Measurements from ENCODE around the gene HLA-DPB1.

Gene HLA-DPB1

DNA sequence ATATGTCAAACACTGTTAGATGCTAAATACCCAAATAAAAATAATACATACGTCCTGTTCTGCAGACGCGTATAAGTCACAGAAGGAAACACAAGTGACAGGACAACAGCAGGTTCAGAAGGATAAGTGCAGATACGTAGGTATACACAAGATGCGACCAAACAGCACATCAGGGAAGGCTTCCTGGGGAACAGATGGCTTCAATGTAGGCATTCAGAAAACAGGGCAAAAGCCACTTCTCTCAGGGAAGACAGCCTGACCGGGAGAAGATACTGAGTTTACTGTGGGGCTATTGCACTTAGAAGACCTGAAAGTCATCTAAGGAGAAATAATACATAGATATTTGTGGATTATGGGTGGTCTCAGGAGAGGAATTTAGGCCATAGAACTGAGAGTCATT is 4.2 kb upstream of the HLA-DPB1 start:
- in situ Hi-C loops (cut with HindIII; ENCODE audit: low sequenced_read_pairs) = no loop called here

DNA sequence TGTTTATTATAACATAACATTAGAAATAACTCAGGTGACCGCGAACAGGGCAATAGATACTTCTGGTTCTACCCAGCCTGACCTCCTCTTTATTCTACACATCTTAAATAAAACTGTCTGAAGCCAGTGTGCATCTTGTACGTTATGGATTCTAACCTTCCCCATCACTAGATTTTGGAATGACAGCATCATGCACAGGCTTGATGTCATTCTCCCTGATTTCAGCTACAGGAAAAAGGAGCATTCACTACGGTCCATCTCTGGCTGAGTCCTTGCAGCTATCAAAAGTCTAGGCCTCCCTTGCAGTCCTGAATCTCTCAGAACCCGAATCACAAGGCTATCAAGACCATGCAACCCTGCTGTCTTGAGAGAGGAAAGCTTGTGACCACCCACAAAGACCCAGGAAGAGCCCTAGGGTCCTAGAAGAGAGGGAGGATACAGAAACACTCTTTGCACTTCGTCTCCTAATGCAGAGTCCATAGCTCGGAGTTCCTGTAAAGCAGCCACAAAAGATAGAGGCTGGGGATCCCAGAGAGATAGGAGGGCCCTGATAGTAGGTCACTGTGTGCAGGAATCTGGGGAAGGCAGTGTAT is 3.2 kb upstream of the HLA-DPB1 start:
- H3K4me3 ChIP-seq (ENCODE audit: low read depth, low read length) = no peak overlapping the region
- DNase-seq (ENCODE audit: low read depth, low spot score) = no peak
- in situ Hi-C loops (cut with HindIII; ENCODE audit: low sequenced_read_pairs) = no loop called here
- TF ChIP-seq, protein P1, sequence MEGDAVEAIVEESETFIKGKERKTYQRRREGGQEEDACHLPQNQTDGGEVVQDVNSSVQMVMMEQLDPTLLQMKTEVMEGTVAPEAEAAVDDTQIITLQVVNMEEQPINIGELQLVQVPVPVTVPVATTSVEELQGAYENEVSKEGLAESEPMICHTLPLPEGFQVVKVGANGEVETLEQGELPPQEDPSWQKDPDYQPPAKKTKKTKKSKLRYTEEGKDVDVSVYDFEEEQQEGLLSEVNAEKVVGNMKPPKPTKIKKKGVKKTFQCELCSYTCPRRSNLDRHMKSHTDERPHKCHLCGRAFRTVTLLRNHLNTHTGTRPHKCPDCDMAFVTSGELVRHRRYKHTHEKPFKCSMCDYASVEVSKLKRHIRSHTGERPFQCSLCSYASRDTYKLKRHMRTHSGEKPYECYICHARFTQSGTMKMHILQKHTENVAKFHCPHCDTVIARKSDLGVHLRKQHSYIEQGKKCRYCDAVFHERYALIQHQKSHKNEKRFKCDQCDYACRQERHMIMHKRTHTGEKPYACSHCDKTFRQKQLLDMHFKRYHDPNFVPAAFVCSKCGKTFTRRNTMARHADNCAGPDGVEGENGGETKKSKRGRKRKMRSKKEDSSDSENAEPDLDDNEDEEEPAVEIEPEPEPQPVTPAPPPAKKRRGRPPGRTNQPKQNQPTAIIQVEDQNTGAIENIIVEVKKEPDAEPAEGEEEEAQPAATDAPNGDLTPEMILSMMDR (IDR thresholded peaks at IDR 0.05; ENCODE audit: low read depth, low read length) = no peak

More for the DNA sequence above, 4.2 kb upstream of the HLA-DPB1 start:
- DNase-seq (ENCODE audit: low read depth, low spot score) = no peak
- H3K4me3 ChIP-seq (ENCODE audit: low read depth, low read length) = no peak overlapping the region
- TF ChIP-seq, protein P1 (IDR thresholded peaks at IDR 0.05; ENCODE audit: low read depth, low read length) = no peak

DNA sequence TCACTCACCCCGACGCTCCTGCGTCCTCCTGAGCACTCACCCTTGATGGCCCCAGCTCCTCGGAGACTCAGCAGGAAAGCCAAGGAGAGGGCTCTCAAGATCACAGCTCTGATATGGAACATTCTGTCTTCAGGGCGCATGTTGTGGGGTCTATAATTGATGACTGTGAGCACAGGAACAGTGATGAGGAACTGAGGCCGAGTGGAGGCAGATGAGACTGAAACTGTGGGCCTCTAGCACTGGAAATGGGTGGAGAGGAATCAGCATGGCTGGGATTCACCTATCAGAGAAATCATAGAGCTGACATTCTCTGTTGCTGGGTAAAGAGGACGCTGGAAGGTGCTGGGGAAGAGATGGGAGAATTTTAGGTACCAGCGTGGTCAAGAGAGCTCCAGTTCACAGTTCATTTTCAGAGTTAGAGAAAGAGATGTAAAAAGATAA is 2.3 kb upstream of the HLA-DPB1 start, which contains the start of gene HLA-DPA1:
Gene HLA-DPA1, minus strand, starts transcription at position 219 of the 441 bp plus-strand sequence.
- in situ Hi-C loops (cut with HindIII; ENCODE audit: low sequenced_read_pairs) = no loop called here
- TF ChIP-seq, protein P1 (IDR thresholded peaks at IDR 0.05; ENCODE audit: low read depth, low read length) = no peak
- H3K4me3 ChIP-seq (ENCODE audit: low read depth, low read length) = no peak within 1 kb of the TSS
- no peak for DNase-seq (ENCODE audit: low read depth, low spot score)

DNA sequence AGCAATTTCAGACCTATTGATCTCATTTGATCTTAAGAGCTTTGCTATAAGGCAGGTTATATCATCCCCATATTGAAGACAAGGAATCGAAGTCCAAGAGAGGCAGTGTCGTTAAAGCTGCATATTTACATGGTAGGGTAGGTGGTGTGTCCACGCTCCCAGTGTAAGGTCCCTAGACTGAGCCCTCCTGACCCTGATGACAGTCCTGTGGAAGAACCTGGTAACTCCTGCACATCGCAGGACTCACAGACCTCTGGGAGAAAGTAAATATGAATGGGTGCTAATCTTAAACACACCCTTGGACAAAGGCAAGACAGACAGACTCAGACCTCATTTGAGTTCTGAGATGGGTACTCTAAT is 602 bp upstream of the HLA-DPB1 start:
- no peak overlapping the region for H3K4me3 ChIP-seq (ENCODE audit: low read depth, low read length)
- DNase-seq (ENCODE audit: low read depth, low spot score) = no peak
- TF ChIP-seq, protein P1 (IDR thresholded peaks at IDR 0.05; ENCODE audit: low read depth, low read length) = no peak
- in situ Hi-C loops (cut with HindIII; ENCODE audit: low sequenced_read_pairs) = no loop called here

DNA sequence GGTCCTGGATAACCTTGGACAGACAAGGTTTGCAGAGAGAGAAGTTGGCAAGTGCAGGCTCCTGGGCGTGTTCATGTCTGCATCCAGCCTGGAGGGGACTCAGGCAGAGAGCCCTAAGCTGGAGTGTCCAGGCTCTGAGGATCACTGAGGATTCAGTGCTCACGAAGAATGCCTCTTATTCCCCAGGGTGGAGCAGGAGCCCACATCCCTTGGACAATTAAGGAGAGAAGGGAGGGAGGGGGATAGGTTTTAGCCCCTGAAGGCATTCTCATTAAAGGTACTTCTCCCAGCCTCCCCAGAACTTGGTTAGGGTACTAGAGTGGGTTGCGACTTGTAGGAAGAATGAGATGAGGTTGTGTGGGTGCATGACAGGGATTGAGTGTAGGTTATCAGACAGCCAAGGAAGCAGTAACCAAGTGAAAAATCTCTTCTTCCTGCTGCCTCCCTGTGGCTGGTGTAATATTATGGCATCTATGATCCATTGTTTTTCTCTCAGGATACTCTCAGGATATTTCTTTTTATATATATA is 680 bp downstream of the HLA-DPB1 start:
- DNase-seq (ENCODE audit: low read depth, low spot score) = no peak
- TF ChIP-seq, protein P1 (IDR thresholded peaks at IDR 0.05; ENCODE audit: low read depth, low read length) = no peak
- in situ Hi-C loops (cut with HindIII; ENCODE audit: low sequenced_read_pairs) = no loop called here
- H3K4me3 ChIP-seq (ENCODE audit: low read depth, low read length) = no peak overlapping the region

DNA sequence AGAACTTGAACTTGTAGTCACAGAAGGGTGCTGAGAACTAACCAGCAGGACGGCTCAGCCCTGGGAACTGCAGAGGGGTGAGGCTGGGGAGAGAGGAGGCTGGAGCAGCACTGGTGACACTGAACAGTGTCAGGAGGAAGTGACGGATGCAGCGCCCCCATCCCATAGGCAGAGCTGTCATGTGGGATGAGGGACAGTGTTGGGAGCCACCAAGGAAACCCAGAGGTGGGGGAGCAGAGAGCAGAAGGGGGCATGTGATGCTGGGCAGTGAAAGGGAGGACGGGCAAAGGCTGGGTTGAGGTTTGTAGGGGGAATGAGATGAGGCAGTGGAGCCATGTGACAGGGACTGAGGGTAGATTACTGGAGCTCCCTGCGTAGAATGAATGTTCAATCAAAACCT is 2.1 kb downstream of the HLA-DPB1 start:
- no peak overlapping the region for H3K4me3 ChIP-seq (ENCODE audit: low read depth, low read length)

More for the DNA sequence above, 2.1 kb downstream of the HLA-DPB1 start:
- TF ChIP-seq, protein P1 (IDR thresholded peaks at IDR 0.05; ENCODE audit: low read depth, low read length) = no peak
- no peak for DNase-seq (ENCODE audit: low read depth, low spot score)
- in situ Hi-C loops (cut with HindIII; ENCODE audit: low sequenced_read_pairs) = no loop called here
